Activated naive CD8-positive, alpha-beta T cell (primary cell): ENCODE measurements around the gene IL3RA.
"Not testable (repeated sequence)": the region's sequence is repeated elsewhere in the genome, so short reads cannot be mapped to it uniquely, and the experiment has no call there.

Experiments
- H3K27ac Mint-ChIP-seq: one replicate; pipeline ENCODE4 v1.8.0; 2021; ENCODE audit warnings: mixed read lengths
- H3K27me3 Mint-ChIP-seq: one replicate; pipeline ENCODE4 v1.8.0; 2021; ENCODE audit warnings: mixed read lengths
- H3K36me3 Mint-ChIP-seq: one replicate; pipeline ENCODE4 v1.8.0; 2021; ENCODE audit warnings: mixed read lengths
- H3K4me1 Mint-ChIP-seq: one replicate; pipeline ENCODE4 v1.8.0; 2021; ENCODE audit warnings: low read depth, mixed read lengths
- H3K4me3 Mint-ChIP-seq: one replicate; pipeline ENCODE4 v1.8.0; 2021; ENCODE audit warnings: mild to moderate bottlenecking, mixed read lengths
- H3K9me3 Mint-ChIP-seq: one replicate; pipeline ENCODE4 v1.8.0; 2021; ENCODE audit warnings: low read depth, mixed read lengths

The IL3RA gene

DNA sequence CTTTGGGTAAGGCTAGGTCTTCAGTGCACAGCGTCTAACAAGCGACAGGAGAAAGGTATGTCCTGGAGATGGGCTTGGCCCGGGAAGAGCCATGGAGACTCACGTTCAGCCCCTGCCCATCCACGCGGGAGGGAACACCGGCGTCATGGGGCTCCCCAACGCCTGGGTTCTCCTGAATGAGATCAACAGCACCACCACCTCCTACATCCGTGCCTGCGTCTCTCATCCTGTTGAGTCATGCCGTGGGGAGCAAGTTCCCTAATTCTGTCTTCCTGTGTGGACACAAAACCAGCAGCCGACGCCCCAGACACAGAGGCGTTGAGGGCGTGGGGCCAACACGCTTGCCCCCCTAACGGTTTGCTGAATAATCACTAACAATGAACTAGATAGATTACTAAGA lies 20.1 kb upstream of the IL3RA start:
- H3K4me1 Mint-ChIP-seq: peaks cover 4% of the 10 kb centered on the region
- no peaks in the 10 kb centered on the region for H3K9me3 Mint-ChIP-seq
- no peaks in the 10 kb centered on the region for H3K36me3 Mint-ChIP-seq
- no peak overlapping the region for H3K4me3 Mint-ChIP-seq
- H3K27ac Mint-ChIP-seq: no peak overlapping the region
- H3K27me3 Mint-ChIP-seq: peaks cover 1% of the 10 kb centered on the region

DNA sequence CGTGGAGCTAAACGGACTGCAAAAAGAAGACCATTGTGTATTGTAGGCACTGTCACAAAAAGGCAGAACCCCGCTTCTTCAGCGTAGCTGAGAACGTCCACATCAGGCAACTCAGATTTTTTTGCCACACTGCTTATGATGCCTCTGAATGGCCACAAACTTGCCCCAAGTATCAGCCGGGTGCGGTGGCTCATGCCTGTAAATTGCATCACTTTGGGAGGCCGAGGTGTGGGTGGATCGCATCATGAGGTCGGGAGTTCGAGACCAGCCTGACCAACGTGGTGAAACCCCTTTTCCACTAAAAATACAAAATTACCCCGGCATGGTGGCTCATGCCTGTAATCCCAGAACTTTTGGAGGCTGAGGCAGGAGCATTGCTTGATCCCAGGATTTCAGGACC lies 14.9 kb upstream of the IL3RA start:
- no peaks in the 10 kb centered on the region for H3K9me3 Mint-ChIP-seq
- peaks cover 5% of the 10 kb centered on the region for H3K4me1 Mint-ChIP-seq

DNA sequence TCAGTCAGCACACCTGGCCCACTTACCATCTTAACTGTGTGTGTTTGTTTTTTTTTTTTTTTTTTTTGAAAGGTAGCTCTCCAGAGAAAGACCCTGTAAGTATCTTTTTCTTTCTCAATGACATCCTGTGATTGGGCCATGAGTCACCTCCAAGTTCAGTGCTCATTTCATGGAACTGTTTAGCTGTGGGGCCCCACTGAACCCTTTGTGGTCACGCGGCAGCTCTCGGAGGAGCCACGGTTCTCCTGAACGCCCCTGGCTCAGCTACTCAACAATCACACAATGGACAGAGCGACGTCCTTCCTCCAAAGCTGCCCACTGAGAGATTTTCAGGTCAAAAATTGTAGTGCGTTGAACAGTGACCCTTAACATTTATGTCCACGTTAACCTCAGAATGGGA lies 14.2 kb upstream of the IL3RA start:
- Mint-ChIP-seq H3K4me1 (peaks cover 4% of the 10 kb centered on the region), H3K4me3 (no peak overlapping the region), H3K27ac (no peak overlapping the region), H3K36me3 (no peaks in the 10 kb centered on the region), H3K9me3 (no peaks in the 10 kb centered on the region), H3K27me3 (peaks cover 6% of the 10 kb centered on the region)

More for the DNA sequence above, 14.9 kb upstream of the IL3RA start:
- Mint-ChIP-seq H3K4me3 (no peak overlapping the region), H3K36me3 (no peaks in the 10 kb centered on the region), H3K27ac (no peak overlapping the region), H3K27me3 (peaks cover 6% of the 10 kb centered on the region)

DNA sequence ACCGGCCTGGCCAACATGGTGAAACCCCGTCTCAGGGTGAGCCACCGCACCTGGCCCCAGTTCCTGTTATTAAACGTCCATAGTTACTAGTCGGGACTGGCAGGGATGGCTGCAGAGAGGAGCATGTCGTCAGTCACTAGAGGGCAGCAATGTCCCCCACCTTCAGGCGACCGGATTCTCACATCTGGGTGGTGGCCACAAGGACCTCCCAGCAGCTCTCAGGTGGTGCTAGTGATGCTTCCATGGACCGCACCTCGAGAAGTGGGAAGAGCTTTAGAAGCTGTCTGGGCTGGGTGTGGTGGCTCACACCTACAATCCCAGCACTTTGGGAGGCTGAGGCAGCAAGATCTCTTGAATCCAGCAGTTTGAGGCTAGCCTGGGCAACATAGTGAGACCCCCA lies 13.3 kb upstream of the IL3RA start:
- no peak overlapping the region for H3K4me3 Mint-ChIP-seq
- H3K27ac Mint-ChIP-seq: no peak overlapping the region
- no peaks in the 10 kb centered on the region for H3K9me3 Mint-ChIP-seq
- H3K36me3 Mint-ChIP-seq: no peaks in the 10 kb centered on the region
- H3K27me3 Mint-ChIP-seq: peaks cover 6% of the 10 kb centered on the region
- H3K4me1 Mint-ChIP-seq: peaks cover 4% of the 10 kb centered on the region

DNA sequence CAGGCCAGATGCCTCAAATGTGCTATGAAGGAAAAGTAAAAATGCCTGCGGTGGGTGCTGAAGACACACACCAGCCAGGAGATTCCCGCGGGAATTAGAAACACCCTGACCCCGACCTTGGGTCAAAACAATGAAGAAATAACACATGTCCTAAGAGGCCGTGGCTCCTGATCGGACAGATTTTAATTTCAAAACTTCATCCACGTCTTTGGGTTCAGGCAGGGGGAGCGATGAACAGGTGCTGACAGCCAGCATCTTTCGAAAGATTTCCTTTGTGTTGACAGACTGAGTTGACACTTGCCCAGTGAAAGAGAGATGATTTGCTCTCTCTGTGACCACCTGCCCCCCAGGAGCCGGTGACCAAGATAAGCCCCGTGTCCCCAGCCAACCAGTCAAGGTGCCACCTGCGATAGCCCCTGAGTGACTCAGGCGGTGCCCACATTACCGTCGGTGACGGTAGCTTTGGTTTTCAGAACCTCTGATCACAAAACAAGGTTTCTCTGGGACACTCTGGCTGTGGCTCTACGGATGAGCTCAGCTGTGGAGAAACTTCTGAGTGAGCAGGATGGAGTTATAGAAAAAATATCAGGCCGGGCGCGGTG lies 11.0 kb upstream of the IL3RA start:
- Mint-ChIP-seq H3K27ac (no peak overlapping the region), H3K36me3 (no peaks in the 10 kb centered on the region), H3K4me1 (peaks cover 4% of the 10 kb centered on the region), H3K27me3 (peaks cover 6% of the 10 kb centered on the region), H3K9me3 (no peaks in the 10 kb centered on the region), H3K4me3 (no peak overlapping the region)

DNA sequence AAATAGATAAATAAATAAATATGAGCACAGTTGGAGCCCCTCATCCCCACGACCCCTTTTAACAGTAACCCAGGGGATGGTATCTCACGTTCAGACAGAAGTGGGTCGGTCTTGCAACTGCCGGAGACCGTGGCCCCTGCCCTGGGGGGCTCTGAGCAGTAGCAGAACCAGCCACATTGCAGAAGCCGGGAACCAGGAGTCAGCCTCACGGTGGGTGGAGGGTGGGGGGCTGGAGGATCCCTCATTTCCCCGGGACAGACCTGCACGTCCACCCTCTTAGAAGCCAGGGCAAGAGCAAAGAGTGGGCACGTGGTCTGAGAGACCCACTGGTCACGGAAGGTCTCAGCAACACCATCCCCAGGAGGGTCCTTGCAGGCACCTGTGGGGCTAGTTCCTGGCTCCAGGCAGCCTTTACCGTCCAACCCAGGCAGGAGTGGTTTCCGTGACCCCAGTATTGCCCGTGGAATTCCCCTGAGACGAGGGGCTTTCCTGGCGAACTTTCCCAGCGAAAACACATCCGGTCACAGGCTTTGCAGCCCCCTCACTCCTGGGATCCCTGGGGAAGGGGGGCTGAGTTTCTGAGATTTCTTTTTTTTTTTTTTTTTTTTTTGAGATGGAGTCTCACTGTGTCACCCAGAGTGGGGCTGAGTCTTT lies 8.8 kb upstream of the IL3RA start:
- no peaks in the 10 kb centered on the region for H3K36me3 Mint-ChIP-seq
- no peaks in the 10 kb centered on the region for H3K4me1 Mint-ChIP-seq
- no peak overlapping the region for H3K27ac Mint-ChIP-seq
- H3K4me3 Mint-ChIP-seq: no peak overlapping the region
- peaks cover 3% of the 10 kb centered on the region for H3K27me3 Mint-ChIP-seq
- no peaks in the 10 kb centered on the region for H3K9me3 Mint-ChIP-seq

DNA sequence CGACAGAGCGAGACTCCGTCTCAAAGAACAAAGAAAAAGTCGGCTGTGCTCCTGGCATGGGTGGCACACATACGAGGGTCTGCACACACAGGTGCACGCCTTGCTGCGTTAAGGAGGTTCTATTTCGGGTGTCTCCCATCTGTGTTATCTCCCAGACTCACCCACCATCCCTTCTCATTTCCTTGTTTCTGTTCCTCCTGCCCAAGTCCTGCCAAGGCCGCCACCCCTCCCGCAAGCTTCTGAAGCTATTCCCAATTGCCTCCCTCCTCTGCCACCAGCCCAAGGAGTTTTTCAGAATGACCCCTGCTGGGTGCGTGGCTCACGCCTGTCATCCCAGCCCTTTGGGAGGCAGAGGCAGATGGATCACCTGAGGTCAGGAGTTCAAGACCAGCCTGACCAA lies 6.0 kb upstream of the IL3RA start:
- no peak overlapping the region for H3K4me3 Mint-ChIP-seq
- no peaks in the 10 kb centered on the region for H3K9me3 Mint-ChIP-seq
- H3K4me1 Mint-ChIP-seq: peaks cover 4% of the 10 kb centered on the region
- H3K27ac Mint-ChIP-seq: no peak overlapping the region
- peaks cover 2% of the 10 kb centered on the region for H3K36me3 Mint-ChIP-seq
- peaks cover 1% of the 10 kb centered on the region for H3K27me3 Mint-ChIP-seq

DNA sequence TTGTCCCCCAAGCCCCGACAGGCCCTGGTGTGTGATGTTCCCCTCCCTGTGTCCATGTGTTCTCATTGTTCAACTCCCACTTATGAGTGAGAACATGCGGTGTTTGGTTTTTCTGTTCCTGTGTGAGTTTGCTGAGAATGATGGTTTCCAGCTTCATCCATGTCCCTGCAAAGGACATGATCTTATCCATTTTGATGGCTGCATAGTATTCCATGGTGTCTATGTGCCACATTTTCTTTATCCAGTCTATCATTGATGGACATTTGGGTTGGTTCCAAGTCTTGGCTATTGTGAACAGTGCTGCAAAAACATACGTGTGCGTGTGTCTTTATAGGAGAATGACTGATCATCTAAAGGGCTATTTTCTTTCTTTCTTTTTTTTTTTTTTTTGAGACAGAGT lies 4.2 kb upstream of the IL3RA start:
- H3K27me3 Mint-ChIP-seq, H3K36me3 Mint-ChIP-seq, H3K9me3 Mint-ChIP-seq, H3K27ac Mint-ChIP-seq, H3K4me3 Mint-ChIP-seq: not testable (repeated sequence)
- H3K4me1 Mint-ChIP-seq: peaks cover 17% of the 10 kb centered on the region

DNA sequence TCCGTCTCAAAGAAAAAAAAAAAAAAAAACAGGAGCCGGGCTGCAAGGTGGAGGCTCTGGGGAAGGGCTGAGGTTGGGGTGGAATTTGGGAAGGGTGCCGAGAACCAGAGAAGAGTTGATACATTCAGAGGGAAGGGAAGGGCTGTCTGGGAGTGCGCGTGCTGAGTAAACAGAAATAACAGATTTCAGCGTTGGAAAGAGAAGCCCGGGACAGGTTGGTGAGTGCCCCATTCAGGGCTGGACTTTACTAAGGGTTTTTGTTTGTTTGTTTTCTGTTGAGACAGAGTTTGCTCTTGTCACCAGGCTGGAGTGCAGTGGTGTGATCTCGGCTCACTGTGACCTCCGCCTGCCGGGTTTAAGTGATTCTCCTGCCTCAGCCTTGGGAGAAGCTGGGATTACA lies 1.7 kb upstream of the IL3RA start:
- H3K27me3 Mint-ChIP-seq: peaks cover 1% of the 10 kb centered on the region
- H3K27ac Mint-ChIP-seq: no peak overlapping the region
- H3K4me1 Mint-ChIP-seq: peaks cover 17% of the 10 kb centered on the region
- no peak overlapping the region for H3K4me3 Mint-ChIP-seq
- H3K9me3 Mint-ChIP-seq: no peaks in the 10 kb centered on the region
- peaks cover 2% of the 10 kb centered on the region for H3K36me3 Mint-ChIP-seq

DNA sequence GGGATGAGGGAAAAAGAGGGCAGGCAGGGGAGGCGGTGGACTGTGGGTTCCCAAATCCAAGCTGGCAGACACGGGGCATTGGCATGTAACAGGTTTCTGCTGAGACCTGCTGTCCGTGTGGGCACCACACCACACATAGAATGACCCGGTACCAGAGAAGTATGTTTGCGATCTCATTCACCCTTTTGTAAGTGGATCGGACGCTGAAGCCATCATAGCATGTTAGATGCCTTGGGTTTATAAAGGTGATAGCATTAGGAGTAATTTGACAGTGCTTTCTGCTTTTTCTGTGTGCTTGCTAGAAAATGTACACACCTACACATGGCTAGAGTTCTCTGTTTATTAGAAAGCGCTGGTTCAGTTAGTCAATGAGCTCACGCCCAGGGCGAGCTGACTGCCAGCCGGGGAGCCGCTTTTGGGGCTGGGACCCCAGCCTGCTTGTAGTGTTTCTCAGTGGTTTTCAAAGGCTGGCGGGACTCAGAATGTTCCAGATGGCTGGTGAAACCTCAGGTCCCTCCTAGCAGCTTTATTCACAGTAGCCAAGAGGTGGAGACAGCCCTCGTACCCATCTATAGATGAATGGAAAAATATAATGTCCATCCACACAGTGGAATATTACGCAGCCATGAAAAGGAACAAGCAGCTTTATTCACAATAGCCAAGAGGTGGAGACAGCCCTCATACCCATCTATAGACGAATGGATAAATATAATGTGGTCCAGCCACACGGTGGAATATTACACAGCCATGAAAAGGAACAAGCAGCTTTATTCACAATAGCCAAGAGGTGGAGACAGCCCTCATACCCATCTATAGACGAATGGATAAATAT lies 579 bp downstream of the IL3RA start:
- Mint-ChIP-seq H3K36me3 (peaks cover 5% of the 10 kb centered on the region), H3K4me1 (peaks cover 17% of the 10 kb centered on the region), H3K27ac (no peak overlapping the region)

DNA sequence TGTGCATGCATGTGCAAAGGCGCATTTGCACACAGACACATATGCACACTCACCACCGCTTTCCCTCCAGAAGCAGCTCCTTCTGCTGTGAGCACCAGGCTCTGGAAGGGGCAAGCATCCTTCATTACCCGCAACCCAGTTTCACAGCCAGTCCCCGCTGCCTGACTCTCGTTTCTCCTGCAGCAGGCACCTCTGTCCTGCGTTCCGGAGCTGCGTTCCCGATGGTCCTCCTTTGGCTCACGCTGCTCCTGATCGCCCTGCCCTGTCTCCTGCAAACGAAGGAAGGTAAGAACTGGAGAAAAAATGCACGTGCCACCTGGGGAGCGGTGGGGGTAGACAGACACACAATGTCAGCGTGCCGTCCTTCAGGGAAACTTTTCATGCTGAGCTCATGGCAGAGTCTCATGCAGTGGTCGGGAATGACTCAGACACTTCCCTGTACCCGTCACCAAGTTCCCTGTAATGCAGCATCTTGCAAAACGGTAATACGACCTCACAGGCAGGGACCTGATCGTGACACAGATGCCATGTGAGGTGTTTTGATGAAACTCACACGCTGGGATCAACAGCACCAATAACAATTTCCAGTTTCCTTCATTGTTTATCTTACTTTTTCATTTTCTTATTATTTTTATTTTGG lies 5.1 kb downstream of the IL3RA start:
- peaks cover 3% of the 10 kb centered on the region for H3K36me3 Mint-ChIP-seq
- H3K27ac Mint-ChIP-seq: no peak overlapping the region
- peaks cover 7% of the 10 kb centered on the region for H3K4me1 Mint-ChIP-seq
- H3K4me3 Mint-ChIP-seq: no peak overlapping the region
- H3K9me3 Mint-ChIP-seq: no peaks in the 10 kb centered on the region
- H3K27me3 Mint-ChIP-seq: no peaks in the 10 kb centered on the region

More for the DNA sequence above, 579 bp downstream of the IL3RA start:
- H3K4me3 Mint-ChIP-seq: peak overlapping the region; percentile 89
- peaks cover 1% of the 10 kb centered on the region for H3K27me3 Mint-ChIP-seq
- H3K9me3 Mint-ChIP-seq: no peaks in the 10 kb centered on the region

DNA sequence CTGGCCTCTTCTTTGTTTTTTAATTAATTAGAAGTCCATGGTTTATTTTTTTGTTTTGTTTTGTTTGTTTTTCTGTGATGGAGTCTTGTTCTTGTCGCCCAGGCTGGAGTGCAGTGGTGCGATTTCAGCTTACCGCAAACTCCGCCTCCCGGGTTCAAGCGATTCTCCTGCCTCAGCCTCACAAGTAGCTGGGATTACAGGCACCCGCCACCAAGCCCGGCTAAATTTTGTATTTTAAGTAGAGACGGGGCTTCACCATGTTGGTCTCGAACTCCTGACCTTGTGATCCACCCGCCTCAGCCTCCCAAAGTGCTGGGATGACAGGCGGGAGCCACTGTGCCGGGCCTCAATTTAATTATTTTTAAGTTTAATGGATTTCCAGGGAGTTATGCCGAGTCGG lies 13.0 kb downstream of the IL3RA start:
- H3K4me3 Mint-ChIP-seq, H3K4me1 Mint-ChIP-seq, H3K27me3 Mint-ChIP-seq, H3K27ac Mint-ChIP-seq, H3K9me3 Mint-ChIP-seq, H3K36me3 Mint-ChIP-seq: not testable (repeated sequence)

DNA sequence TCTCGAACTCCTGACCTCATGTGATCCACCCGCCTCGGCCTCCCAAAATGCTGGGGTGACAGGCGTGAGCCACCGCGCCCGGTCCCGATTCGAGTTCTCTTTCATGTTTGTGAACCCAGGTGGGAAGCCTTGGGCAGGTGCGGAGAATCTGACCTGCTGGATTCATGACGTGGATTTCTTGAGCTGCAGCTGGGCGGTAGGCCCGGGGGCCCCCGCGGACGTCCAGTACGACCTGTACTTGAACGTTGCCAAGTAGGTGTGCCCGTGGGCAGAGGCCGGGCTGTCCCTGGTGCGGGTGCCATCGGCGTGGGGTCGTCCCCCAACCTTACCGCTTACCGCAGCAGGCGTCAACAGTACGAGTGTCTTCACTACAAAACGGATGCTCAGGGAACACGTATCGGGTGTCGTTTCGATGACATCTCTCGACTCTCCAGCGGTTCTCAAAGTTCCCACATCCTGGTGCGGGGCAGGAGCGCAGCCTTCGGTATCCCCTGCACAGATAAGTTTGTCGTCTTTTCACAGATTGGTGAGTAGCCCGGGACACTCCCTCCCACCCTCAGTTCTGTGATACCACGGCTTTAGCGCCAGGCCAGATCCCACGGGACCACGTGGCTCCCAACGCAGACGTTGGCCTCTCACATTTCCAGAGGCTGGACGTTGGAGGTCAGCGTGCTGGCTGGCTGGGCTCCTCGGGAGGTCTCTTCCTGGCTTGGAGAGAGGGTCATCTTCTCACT lies 15.6 kb downstream of the IL3RA start:
- no peaks in the 10 kb centered on the region for H3K9me3 Mint-ChIP-seq
- no peaks in the 10 kb centered on the region for H3K36me3 Mint-ChIP-seq
- H3K27me3 Mint-ChIP-seq: no peaks in the 10 kb centered on the region
- no peak overlapping the region for H3K4me3 Mint-ChIP-seq
- H3K4me1 Mint-ChIP-seq: peaks cover 4% of the 10 kb centered on the region
- no peak overlapping the region for H3K27ac Mint-ChIP-seq

DNA sequence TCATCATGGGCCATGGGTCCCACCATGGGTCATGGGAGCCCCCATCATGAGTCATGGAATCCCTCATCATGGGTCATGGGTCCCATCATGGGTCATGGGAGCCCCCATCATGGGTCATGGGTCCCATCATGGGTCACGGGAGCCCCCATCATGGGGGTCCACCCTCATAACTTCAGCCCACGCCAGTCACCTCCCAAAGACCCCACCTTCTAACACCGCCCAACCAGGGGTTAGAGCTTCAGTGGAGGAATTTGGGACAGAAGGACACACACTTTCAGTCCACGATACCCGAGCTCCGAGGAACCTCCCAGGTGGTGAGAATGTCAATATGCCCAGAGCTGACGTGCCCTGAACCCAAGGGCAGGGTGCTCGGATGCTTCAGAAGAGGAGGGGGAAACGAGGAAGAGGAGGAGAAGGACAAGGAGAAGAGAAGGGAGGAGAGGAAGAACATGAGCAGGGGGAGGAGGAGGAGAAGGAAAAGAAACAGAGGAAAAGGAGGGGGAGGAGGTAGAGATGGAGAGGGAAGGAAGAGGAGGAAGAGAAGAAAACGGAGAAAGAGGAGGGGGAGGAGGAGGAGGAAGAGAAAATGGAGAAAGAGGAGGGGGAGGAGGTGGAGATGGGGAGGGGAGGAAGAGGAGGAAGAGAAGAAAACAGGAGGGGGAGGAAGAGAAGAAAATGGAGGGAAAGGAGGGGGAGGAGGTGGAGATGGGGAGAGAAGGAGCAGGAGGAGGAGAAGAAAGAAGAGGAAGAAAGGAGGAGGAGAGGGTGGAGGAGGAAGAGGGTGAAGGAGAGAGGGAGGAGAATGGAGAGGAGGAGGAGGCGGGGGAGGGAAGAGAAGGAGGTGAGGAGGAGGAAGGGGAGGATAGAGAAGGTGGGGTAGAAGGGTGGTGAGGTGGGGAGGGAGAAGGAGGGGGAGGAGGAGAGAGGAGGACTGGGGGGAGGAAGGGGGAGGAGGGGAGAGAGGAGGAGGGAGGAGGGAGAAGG lies 17.7 kb downstream of the IL3RA start:
- no peak overlapping the region for H3K4me3 Mint-ChIP-seq
- H3K36me3 Mint-ChIP-seq: peaks cover 1% of the 10 kb centered on the region
- H3K27me3 Mint-ChIP-seq: no peaks in the 10 kb centered on the region
- peaks cover 4% of the 10 kb centered on the region for H3K4me1 Mint-ChIP-seq
- peak overlapping the region; percentile 46 for H3K27ac Mint-ChIP-seq
- no peaks in the 10 kb centered on the region for H3K9me3 Mint-ChIP-seq
